Hepatocyte (in vitro differentiated cells): ENCODE data around the gene FIBCD1. TPM values are rescaled to one million over a fixed set of nuclear protein-coding genes. Genes with fewer than 3 reads are reported as not detected.

Experiments
- DNase-seq: peaks from one replicate; pipeline ENCODE4 v3.0.0-alpha.2; 2016; ENCODE audit warnings: low spot score
- H2AFZ ChIP-seq: fragments of 200-600 bp; sonication (generic); 2 replicates; pipeline ENCODE4 v1.6.0; 2016; ENCODE audit warnings: antibody characterized with exemption, mild to moderate bottlenecking
- H3K27ac ChIP-seq: fragments of 200-600 bp; sonication (generic); 2 replicates; pipeline ENCODE4 v1.5.1; 2016; ENCODE audit warnings: mild to moderate bottlenecking
- H3K27me3 ChIP-seq: fragments of 200-600 bp; sonication (generic); 2 replicates; pipeline ENCODE4 v1.6.1; 2016
- H3K36me3 ChIP-seq: fragments of 200-600 bp; sonication (generic); replicated peaks from 2 replicates; pipeline ENCODE4 v1.5.1; 2016; ENCODE audit warnings: low read depth; ENCODE audit not compliant: insufficient read depth
- H3K4me1 ChIP-seq: fragments of 200-600 bp; sonication (generic); 2 replicates; pipeline ENCODE4 v1.5.1; 2016; ENCODE audit warnings: mild to moderate bottlenecking, moderate library complexity; ENCODE audit not compliant: insufficient read depth
- H3K4me2 ChIP-seq: fragments of 200-600 bp; sonication (generic); 2 replicates; pipeline ENCODE4 v1.6.0; 2016
- H3K4me3 ChIP-seq: fragments of 200-600 bp; sonication (generic); 2 replicates; pipeline ENCODE4 v1.5.1; 2016; ENCODE audit warnings: mild to moderate bottlenecking
- H3K79me2 ChIP-seq: fragments of 200-600 bp; sonication (generic); 2 replicates; pipeline ENCODE4 v1.6.0; 2017; ENCODE audit warnings: mild to moderate bottlenecking
- H3K9me2 ChIP-seq: fragments of 200-600 bp; sonication (generic); replicated peaks from 2 replicates; pipeline ENCODE4 v1.6.0; 2017; ENCODE audit warnings: mild to moderate bottlenecking; ENCODE audit not compliant: insufficient read depth
- H3K9me3 ChIP-seq: fragments of 200-600 bp; sonication (generic); 2 replicates; pipeline ENCODE4 v1.5.1; 2016; ENCODE audit warnings: low read depth, mild to moderate bottlenecking
- H4K20me1 ChIP-seq: fragments of 200-600 bp; sonication (generic); 2 replicates; pipeline ENCODE4 v1.6.0; 2016; ENCODE audit warnings: mild to moderate bottlenecking; ENCODE audit not compliant: insufficient read depth, poor library complexity, severe bottlenecking
- EZH2 ChIP-seq: fragments of 200-600 bp; sonication (generic); IDR thresholded peaks from 2 replicates; pipeline ENCODE4 v1.6.1; 2016; ENCODE audit warnings: antibody characterized with exemption, mild to moderate bottlenecking, borderline replicate concordance
- EZH2phosphoT487 ChIP-seq: fragments of 200-600 bp; sonication (generic); IDR thresholded peaks from one replicate; pipeline ENCODE4 v1.6.1; 2018; ENCODE audit warnings: antibody characterized with exemption, mild to moderate bottlenecking, low read depth, moderate library complexity; ENCODE audit not compliant: unreplicated experiment, severe bottlenecking
- WGBS: methylation state at CpG from one replicate; pipeline ENCODE4 v1.1.6; 2016; ENCODE audit warnings: low lambda C conversion rate; ENCODE audit errors: missing lambda C conversion rate; 5-methylcytosine and 5-hydroxymethylcytosine counted together
- polyA plus RNA-seq: library from polyadenylated mRNA; unstranded; fragments of >200 nt; fragmentation: Nextera tagmentation; extraction: Ambion mirVana; gene quantifications from 2 replicates; pipeline ENCODE4 v1.2.1, GENCODE V29; 2016
- total RNA-seq: library from RNA; depleted of rRNA; stranded (reverse); fragments of >200 nt; gene quantifications from 2 replicates; pipeline ENCODE4 v1.2.3, GENCODE V29; 2014
- TF ChIP-seq, protein P1 (sequence below): fragments of 200-600 bp; sonication (generic); IDR thresholded peaks from 2 replicates; pipeline ENCODE4 v1.5.1; 2016; ENCODE audit warnings: antibody characterized with exemption, mild to moderate bottlenecking; ENCODE audit not compliant: poor library complexity

The FIBCD1 gene
- total and polyA plus RNA-seq, 2 experiments from 2014 or later, result 0.33 TPM; not detected in 1

DNA sequence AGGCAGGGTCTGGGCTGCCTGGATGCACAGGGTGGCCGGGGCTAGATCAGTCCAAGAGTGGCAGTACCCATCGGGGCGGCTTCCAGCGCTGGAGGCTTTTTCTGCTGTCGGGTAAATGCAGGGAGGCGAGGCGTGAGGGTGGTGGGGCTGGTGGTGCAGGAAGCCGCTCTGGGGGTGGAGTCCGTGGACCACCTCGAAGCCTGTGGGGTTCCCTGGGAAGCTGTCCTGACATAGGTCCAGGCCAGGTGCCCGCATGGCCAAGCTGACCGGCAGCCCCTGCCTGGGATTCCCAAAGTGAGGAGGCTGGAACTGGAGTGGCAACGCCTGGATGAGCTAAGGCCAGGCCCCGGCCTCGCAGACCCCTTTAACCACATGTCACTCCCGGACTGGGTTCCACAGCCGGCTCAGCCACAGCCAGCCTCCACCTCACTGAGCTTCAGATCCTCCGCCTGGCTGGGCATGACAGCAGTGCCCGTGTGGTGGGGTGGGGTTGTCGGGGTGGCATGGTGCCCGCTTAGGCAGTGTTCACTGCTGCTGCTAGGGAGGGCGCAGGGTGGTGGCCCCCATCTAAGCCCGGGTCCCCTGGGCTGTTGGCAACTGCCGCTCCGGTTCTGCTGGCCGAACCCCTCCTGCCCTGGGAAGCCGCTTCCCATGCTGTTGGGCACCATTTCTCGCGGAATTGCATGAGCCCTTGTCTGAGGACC lies 41.0 kb downstream of the FIBCD1 start:
- no peaks in the 10 kb centered on the region for H3K4me1 ChIP-seq
- no peaks in the 10 kb centered on the region for H3K9me2 ChIP-seq

DNA sequence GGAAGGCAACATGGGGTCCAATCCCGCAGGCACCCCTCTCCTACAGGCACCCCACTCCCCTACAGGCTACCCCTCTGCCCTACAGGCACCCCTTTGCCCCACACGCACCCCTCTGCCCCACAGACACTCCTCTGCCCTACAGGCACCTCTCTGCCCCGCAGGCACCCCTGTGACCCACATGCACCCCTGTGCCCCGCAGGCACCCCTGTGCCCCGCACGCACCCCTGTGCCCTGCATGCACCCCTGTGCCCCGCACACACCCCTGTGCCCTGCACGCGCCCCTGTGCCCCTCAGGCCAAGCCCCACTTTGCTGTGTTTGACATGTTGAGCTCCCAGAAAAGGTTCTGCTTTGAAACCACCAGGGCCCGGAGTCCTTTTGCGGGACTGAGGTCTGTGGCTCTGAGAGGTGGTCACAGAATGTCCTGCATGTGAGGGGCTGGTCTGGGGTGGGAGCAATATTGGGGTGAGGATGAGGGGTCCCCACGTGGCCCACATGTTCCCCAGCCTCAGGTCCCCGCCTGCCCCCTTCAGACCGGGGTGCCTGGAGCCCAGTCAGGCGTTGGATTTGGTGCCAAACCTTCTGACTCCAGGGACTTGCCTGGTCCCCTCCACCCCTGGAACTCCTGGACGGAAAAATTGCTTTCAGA lies 41.8 kb downstream of the FIBCD1 start:
- no peaks in the 10 kb centered on the region for H3K4me1 ChIP-seq
- no peak overlapping the region for H3K4me3 ChIP-seq
- H3K4me2 ChIP-seq, result no peak overlapping the region
- no peaks in the 10 kb centered on the region for H3K79me2 ChIP-seq
- H3K27ac ChIP-seq, result no peak overlapping the region
- 97% methylated on average over 11 of the region's 16 CpGs for WGBS
- no peaks in the 10 kb centered on the region for H3K9me3 ChIP-seq
- H4K20me1 ChIP-seq, result no peaks in the 10 kb centered on the region
- H3K36me3 ChIP-seq, result no peaks in the 10 kb centered on the region
- DNase-seq, result no peak
- H3K9me2 ChIP-seq, result no peaks in the 10 kb centered on the region
- H2AFZ ChIP-seq, result no peak overlapping the region
- H3K27me3 ChIP-seq, result no peaks in the 10 kb centered on the region
- no peak for TF ChIP-seq EZH2
- TF ChIP-seq, protein P1, sequence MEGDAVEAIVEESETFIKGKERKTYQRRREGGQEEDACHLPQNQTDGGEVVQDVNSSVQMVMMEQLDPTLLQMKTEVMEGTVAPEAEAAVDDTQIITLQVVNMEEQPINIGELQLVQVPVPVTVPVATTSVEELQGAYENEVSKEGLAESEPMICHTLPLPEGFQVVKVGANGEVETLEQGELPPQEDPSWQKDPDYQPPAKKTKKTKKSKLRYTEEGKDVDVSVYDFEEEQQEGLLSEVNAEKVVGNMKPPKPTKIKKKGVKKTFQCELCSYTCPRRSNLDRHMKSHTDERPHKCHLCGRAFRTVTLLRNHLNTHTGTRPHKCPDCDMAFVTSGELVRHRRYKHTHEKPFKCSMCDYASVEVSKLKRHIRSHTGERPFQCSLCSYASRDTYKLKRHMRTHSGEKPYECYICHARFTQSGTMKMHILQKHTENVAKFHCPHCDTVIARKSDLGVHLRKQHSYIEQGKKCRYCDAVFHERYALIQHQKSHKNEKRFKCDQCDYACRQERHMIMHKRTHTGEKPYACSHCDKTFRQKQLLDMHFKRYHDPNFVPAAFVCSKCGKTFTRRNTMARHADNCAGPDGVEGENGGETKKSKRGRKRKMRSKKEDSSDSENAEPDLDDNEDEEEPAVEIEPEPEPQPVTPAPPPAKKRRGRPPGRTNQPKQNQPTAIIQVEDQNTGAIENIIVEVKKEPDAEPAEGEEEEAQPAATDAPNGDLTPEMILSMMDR, result no peak
- no peak for TF ChIP-seq EZH2phosphoT487

More for the DNA sequence above, 41.0 kb downstream of the FIBCD1 start:
- H3K4me3 ChIP-seq, result no peak overlapping the region
- no peak overlapping the region for H2AFZ ChIP-seq
- H3K79me2 ChIP-seq, result no peaks in the 10 kb centered on the region
- H3K27ac ChIP-seq, result no peak overlapping the region
- DNase-seq, result no peak
- TF ChIP-seq, protein P1, result no peak
- TF ChIP-seq EZH2, result no peak
- no peak for TF ChIP-seq EZH2phosphoT487
- no peak overlapping the region for H3K4me2 ChIP-seq
- H3K36me3 ChIP-seq, result no peaks in the 10 kb centered on the region
- H3K9me3 ChIP-seq, result no peaks in the 10 kb centered on the region
- 85% methylated on average over 28 of the region's 29 CpGs for WGBS
- H3K27me3 ChIP-seq, result no peaks in the 10 kb centered on the region
- no peaks in the 10 kb centered on the region for H4K20me1 ChIP-seq

- no peaks in the 10 kb centered on the region for H3K9me3 ChIP-seq
- DNase-seq, result no peak
- H2AFZ ChIP-seq, result no peak within 1 kb of the TSS
- no peak within 1 kb of the TSS for H3K27ac ChIP-seq
- H3K4me1 ChIP-seq, result no peaks in the 10 kb centered on the region
- no peak within 1 kb of the TSS for H3K4me3 ChIP-seq
- H3K9me2 ChIP-seq, result no peaks in the 10 kb centered on the region
- H3K4me2 ChIP-seq, result no peak within 1 kb of the TSS
- no peaks in the 10 kb centered on the region for H4K20me1 ChIP-seq
- H3K36me3 ChIP-seq, result no peaks in the 10 kb centered on the region
- WGBS, result 85% methylated on average over 25 of the region's 27 CpGs
- TF ChIP-seq EZH2phosphoT487, result no peak
- TF ChIP-seq, protein P1, result no peak
- no peak for TF ChIP-seq EZH2
- no peaks in the 10 kb centered on the region for H3K27me3 ChIP-seq
- H3K79me2 ChIP-seq, result no peaks in the 10 kb centered on the region
These were observed 42.6 kb downstream of the FIBCD1 start, which contains the start of gene QRFP for GRCh38 chr9:130896233-130897014. TSS of gene QRFP (minus strand) at chr9:130896812. CDS start at chr9:130893838, 2,974 bp downstream.
